WI38 (cell line): ENCODE results near the gene EMP2.

Experiments
- H3K4me3 ChIP-seq: 2 replicates; pipeline ENCODE4 v1.5.1; 2011; ENCODE audit warnings: low read depth, mild to moderate bottlenecking, control low read depth, low read length
- CTCF ChIP-seq: IDR thresholded peaks from 2 replicates; pipeline ENCODE4 v1.5.1; 2012; ENCODE audit warnings: low read depth, mild to moderate bottlenecking, control low read depth, low read length

The EMP2 gene

DNA sequence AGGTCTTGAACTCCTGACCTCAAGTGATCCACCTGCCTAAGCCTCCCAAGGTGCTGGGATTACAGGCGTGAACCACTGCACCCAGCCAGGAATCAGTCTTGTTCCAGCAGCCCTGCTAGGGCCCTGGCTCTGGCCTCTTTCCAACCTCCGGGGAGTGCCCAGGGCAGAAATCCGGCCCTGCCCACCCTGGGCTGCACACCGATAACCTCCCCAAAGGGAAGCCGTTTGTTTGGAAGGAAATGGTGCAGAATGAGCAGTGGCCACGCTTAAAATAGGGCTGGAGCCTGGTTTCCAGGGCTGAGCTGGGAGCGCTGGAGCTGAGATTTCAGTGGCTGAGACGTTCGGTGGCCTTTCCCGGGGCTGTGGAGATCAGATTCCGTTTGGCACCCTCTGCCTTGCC is 17.8 kb upstream of the EMP2 start:
- no peak overlapping the region for H3K4me3 ChIP-seq
- TF ChIP-seq CTCF = no peak

DNA sequence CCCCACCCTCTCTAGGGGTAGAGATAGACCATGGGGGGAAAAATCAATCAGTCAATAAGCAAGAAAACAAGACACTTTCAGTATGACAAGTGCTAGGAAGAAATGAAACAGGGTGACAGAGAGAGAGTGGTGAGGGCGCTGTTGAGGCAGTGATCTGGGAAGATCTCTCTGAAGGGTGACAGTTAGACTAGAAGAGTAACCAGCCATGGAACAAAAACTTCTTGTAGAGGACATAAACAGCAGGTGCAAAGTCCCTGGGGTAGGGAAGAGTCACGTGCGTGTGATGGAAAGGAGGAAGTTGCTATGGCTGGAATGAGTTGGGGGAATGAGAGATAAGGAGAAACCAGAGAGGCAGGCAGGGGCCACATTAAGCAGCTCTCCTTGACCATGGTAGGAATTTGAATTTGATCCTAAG is 16.8 kb upstream of the EMP2 start:
- no peak overlapping the region for H3K4me3 ChIP-seq
- TF ChIP-seq CTCF = no peak

DNA sequence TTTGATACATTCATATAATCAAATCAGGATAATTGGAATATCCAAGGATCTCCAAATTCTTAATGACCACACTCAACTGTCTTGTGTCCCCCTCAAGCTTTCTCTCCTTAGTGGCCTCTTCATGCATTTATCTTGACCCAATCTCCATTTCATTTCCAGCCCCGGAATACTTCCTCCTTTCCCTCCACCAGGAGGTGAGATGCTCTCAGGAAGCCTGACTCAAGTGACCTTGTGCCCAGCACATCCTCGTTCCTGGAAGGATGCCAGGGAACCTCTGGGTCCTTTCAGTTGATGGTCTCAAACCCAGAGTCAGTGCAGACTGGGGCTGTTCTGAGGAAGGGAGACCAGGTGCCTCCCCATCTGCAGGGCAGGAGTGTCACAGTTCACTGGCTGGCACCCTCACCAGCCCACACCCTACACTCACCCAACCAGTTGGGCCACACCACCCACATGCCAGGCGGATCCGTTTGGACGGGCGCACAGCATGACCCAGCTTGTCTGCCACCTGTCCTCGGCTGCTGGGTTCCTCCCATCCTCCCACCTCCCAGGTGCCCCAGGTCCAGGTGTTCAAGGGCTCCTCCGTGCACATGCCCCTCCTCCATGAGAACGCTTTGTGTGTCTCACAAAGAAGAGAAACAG is 14.0 kb upstream of the EMP2 start:
- no peak for TF ChIP-seq CTCF
- no peak overlapping the region for H3K4me3 ChIP-seq

GRCh38 chr16:10592611-10593010 is 12.2 kb upstream of the EMP2 start:
- TF ChIP-seq CTCF = no peak
- no peak overlapping the region for H3K4me3 ChIP-seq

DNA sequence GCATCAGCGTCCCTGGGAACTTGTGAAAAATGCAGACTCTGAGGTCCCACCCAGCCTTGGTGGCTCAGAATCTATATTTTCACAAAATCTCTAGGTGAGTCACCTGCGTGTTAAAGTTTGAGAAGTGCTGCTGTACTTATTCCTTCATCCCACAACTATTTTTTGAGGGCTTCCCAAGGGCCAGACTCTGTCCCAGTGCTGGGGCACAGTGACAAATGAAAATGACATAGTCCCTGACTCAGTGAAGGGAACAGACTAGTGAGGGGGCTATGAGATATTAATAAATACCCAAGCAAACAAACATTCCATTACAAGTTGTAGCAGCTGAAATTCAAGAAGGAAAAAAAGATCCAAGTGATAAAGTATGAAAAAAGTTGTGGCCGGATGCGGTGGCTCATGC is 9.9 kb upstream of the EMP2 start:
- no peak overlapping the region for H3K4me3 ChIP-seq
- TF ChIP-seq CTCF = no peak

- H3K4me3 ChIP-seq = no peak overlapping the region
- no peak for TF ChIP-seq CTCF
These were observed 8.7 kb upstream of the EMP2 start for GRCh38 chr16:10589109-10589508.

DNA sequence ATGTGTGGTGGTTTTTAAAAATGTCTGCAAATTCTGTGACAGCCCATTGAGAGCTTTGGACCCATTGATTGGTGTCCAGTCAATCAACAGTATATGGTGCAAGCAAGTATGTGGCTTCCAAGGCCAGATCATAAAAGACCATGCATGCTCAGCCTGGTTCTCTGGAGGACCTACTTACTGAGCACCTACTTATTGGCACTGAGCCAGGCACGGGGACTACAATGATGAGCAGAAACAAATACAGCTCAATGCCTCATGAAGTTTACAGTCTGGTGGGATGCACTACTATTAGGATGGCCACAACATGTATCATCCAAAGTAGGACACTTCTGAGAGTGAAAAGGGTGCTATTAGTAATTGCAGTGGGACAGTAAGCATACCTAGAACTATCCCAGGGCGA is 7.2 kb upstream of the EMP2 start:
- TF ChIP-seq CTCF = no peak
- H3K4me3 ChIP-seq = no peak overlapping the region
